GM23248 (cell line): ENCODE data around the gene ZBTB40. TPM values are rescaled to one million over a fixed set of nuclear protein-coding genes. Genes with fewer than 3 reads are reported as not detected.

Experiments used
- DNase-seq: peaks from one replicate; pipeline ENCODE4 v3.0.0-alpha.2; 2015
- H2AFZ ChIP-seq: fragments of 200-600 bp; sonication (generic); 2 replicates; pipeline ENCODE4 v1.6.1; 2016; ENCODE audit warnings: antibody characterized with exemption
- H3F3A ChIP-seq: fragments of 200-600 bp; sonication (generic); 2 replicates; pipeline ENCODE4 v1.6.1; 2016; ENCODE audit warnings: mild to moderate bottlenecking, antibody characterized with exemption, mixed run types; ENCODE audit not compliant: insufficient read depth
- H3K27ac ChIP-seq: fragments of 200-600 bp; sonication (generic); 2 replicates; pipeline ENCODE4 v1.5.1; 2016; ENCODE audit warnings: mild to moderate bottlenecking
- H3K27me3 ChIP-seq: fragments of 200-600 bp; sonication (generic); replicated peaks from 2 replicates; pipeline ENCODE4 v1.6.1; 2016; ENCODE audit warnings: mild to moderate bottlenecking; ENCODE audit not compliant: insufficient read depth
- H3K36me3 ChIP-seq: fragments of 200-600 bp; sonication (generic); 2 replicates; pipeline ENCODE4 v1.6.1; 2016; ENCODE audit warnings: low read depth, mild to moderate bottlenecking
- H3K4me1 ChIP-seq: fragments of 200-600 bp; sonication (generic); 2 replicates; pipeline ENCODE4 v1.6.1; 2016; ENCODE audit warnings: mild to moderate bottlenecking; ENCODE audit not compliant: insufficient read depth
- H3K4me2 ChIP-seq: fragments of 200-600 bp; sonication (generic); one replicate; pipeline ENCODE4 v1.6.1; 2016; ENCODE audit warnings: mild to moderate bottlenecking; ENCODE audit not compliant: unreplicated experiment
- H3K4me3 ChIP-seq: fragments of 200-600 bp; sonication (generic); 2 replicates; pipeline ENCODE4 v1.5.1; 2016; ENCODE audit warnings: mild to moderate bottlenecking
- H3K79me2 ChIP-seq: fragments of 200-600 bp; sonication (generic); 2 replicates; pipeline ENCODE4 v1.6.1; 2016; ENCODE audit warnings: mild to moderate bottlenecking; ENCODE audit not compliant: insufficient read depth
- H3K9ac ChIP-seq: fragments of 200-600 bp; sonication (generic); 2 replicates; pipeline ENCODE4 v1.6.1; 2016; ENCODE audit warnings: mild to moderate bottlenecking
- H3K9me2 ChIP-seq: fragments of 200-600 bp; sonication (generic); 2 replicates; pipeline ENCODE4 v1.6.1; 2016; ENCODE audit warnings: mixed run types, mild to moderate bottlenecking, moderate library complexity; ENCODE audit not compliant: insufficient read depth
- H3K9me3 ChIP-seq: fragments of 200-600 bp; sonication (generic); one replicate; pipeline ENCODE4 v1.6.1; 2017; ENCODE audit warnings: low read depth
- H4K20me1 ChIP-seq: fragments of 200-600 bp; sonication (generic); 2 replicates; pipeline ENCODE4 v1.6.0; 2016; ENCODE audit not compliant: insufficient read depth
- EZH2 ChIP-seq: fragments of 200-600 bp; sonication (generic); IDR thresholded peaks from 2 replicates; pipeline ENCODE4 v1.6.1; 2018; ENCODE audit warnings: antibody characterized with exemption, mild to moderate bottlenecking; ENCODE audit not compliant: insufficient read depth, poor library complexity, severe bottlenecking
- EZH2phosphoT487 ChIP-seq: fragments of 200-600 bp; sonication (generic); IDR thresholded peaks from 2 replicates; pipeline ENCODE4 v1.6.1; 2018; ENCODE audit warnings: antibody characterized with exemption, moderate library complexity, mild to moderate bottlenecking, low read depth; ENCODE audit not compliant: insufficient read depth
- WGBS, 2 experiments: methylation state at CpG; one replicate each; pipeline ENCODE4 v1.1.6; 2015 to 2017; ENCODE audit warnings: low lambda C conversion rate in 2 of 2, low coverage in 1 of 2; ENCODE audit errors: missing lambda C conversion rate in 2 of 2; 5-methylcytosine and 5-hydroxymethylcytosine counted together
- in situ Hi-C: fragments of 300-500 bp; cut with MboI; formaldehyde crosslinking; loops from 2 replicates; pipeline ENCODE4 v1.15.0; 2020
- polyA plus RNA-seq: library from polyadenylated mRNA; unstranded; fragments of >200 nt; fragmentation: Nextera tagmentation; extraction: Ambion mirVana; gene quantifications from 2 replicates; pipeline ENCODE4 v1.2.1, GENCODE V29; 2016
- total RNA-seq: library from RNA; depleted of rRNA; stranded (reverse); fragments of >200 nt; shearing (Covaris generic); gene quantifications from 2 replicates; pipeline ENCODE4 v1.2.3, GENCODE V29; 2014

The ZBTB40 gene
- total and polyA plus RNA-seq, 2 experiments from 2014 or later = 3.3 to 8.1 TPM

DNA sequence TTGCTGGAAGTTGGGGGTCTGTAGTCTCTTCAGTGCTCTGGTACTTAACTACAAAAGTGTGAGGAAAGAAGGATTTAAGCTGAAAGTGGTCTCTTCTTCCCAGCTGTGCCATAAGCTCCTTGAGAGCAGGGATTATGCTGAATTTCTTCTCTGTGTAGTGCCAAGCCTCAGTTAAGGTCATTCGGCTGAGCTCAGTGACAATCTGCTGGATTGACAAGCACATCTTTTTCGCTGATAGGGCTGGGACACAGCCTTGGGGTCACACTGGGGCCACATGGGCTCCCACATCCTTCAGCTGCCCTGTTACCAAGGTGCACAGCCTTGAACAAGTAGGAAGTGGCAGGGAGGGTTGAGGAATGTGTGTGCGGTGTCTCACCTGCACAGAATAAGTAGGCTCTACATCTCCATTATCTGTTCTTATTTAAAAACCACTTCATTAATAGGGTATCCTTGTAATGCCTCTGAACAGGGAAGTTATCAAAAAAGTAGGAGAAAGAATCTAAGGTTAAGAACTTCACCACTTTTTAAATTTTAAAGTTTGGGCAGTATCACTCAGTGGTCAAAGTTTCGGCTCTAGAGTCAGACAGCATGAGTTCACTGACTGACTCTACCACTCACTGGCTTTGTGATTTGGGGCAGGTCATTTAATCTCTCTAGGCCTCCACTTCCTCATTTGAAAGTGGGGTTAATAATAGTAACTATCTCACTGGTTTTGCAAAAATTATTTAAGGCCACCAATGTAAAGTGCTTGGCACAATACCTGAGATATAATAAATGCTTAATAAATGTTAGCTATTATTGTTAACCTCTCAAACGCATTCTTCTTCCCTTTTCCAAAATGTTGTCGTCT lies 10.3 kb downstream of the ZBTB40 start:
- H3K36me3 ChIP-seq = no peaks in the 10 kb centered on the region
- no peak for DNase-seq
- H3F3A ChIP-seq = no peaks in the 10 kb centered on the region
- H3K9ac ChIP-seq = no peak overlapping the region
- H4K20me1 ChIP-seq = no peaks in the 10 kb centered on the region
- H3K27me3 ChIP-seq = no peaks in the 10 kb centered on the region
- in situ Hi-C loops = no loop called here
- H3K4me1 ChIP-seq = no peaks in the 10 kb centered on the region
- TF ChIP-seq EZH2phosphoT487 (no peak), EZH2 (no peak)
- WGBS, 2 experiments = 95 to 98% methylated on average over 6 of the region's 6 CpGs
- H3K4me3 ChIP-seq = no peak overlapping the region
- no peaks in the 10 kb centered on the region for H3K9me3 ChIP-seq
- H2AFZ ChIP-seq = no peak overlapping the region
- H3K79me2 ChIP-seq = peaks cover 98% of the 10 kb centered on the region
- no peak overlapping the region for H3K27ac ChIP-seq
- no peak overlapping the region for H3K4me2 ChIP-seq
- H3K9me2 ChIP-seq = no peaks in the 10 kb centered on the region

DNA sequence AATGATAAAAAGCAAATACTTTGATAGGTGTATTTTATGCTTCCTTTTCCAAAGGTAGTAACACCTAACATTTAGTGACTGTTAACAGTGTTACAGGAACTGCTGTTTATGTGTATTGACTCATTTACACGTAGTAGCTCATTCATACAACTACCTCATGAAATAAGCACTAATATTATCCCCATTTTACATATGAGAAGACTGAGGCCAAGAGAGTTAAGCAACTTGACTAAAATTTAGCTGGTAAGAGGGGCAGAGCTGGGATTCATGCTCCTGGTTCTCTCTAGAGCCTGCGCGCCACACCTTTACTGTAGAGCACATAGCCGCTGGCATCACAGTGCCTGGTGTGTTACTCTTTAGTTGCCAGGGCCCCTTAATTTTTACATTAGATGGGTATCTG lies 11.3 kb downstream of the ZBTB40 start:
- 99% methylated on average over 4 of the region's 4 CpGs for WGBS, 2 experiments
- Histone ChIP-seq H3K4me3 (no peak overlapping the region), H3K27me3 (no peaks in the 10 kb centered on the region), H3K4me1 (no peaks in the 10 kb centered on the region), H3F3A (no peaks in the 10 kb centered on the region), H3K79me2 (peaks cover 98% of the 10 kb centered on the region), H3K27ac (no peak overlapping the region), H3K9me3 (no peaks in the 10 kb centered on the region), H3K36me3 (no peaks in the 10 kb centered on the region), H3K9ac (no peak overlapping the region), H3K9me2 (no peaks in the 10 kb centered on the region), H2AFZ (no peak overlapping the region), H4K20me1 (no peaks in the 10 kb centered on the region), H3K4me2 (no peak overlapping the region)
- in situ Hi-C loops = no loop called here
- TF ChIP-seq EZH2 = no peak
- no peak for TF ChIP-seq EZH2phosphoT487
- DNase-seq = no peak

DNA sequence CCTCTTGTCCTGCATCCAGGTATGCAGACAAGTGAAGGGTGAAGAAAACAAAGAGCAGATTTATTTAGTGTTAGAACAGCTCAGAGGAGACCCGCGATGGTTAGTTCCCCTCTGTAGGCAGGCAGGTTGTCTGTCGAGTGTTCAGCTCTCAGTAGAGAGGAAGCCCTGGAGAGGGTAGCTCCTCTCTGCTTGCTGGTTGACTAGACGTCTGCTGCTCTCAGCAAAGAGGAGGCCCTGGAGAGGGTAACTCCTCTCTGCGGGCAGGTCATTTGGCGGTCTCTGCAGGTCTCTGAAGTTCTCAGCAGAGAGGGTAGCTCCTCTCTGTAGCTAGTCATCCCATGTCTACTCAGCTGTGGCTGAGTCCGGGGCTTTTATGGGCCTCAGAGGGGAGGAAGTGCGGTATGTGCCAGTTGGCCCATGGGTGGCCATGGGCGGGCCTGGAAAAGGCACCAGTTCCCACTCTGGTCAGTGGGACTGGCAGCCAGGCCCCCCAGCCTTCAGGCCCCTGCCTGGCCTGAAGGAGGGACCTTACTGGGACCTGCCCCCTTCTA lies 13.4 kb downstream of the ZBTB40 start:
- DNase-seq = no peak
- WGBS, 2 experiments = 65 to 67% methylated on average over 9 of the region's 9 CpGs
- in situ Hi-C loops = no loop called here
- Histone ChIP-seq H3K27me3 (no peaks in the 10 kb centered on the region), H3K4me3 (no peak overlapping the region), H2AFZ (no peak overlapping the region), H3K27ac (no peak overlapping the region), H3K9me2 (no peaks in the 10 kb centered on the region), H3K36me3 (no peaks in the 10 kb centered on the region), H4K20me1 (no peaks in the 10 kb centered on the region), H3K79me2 (peaks cover 96% of the 10 kb centered on the region), H3K4me2 (no peak overlapping the region), H3K9me3 (no peaks in the 10 kb centered on the region), H3K4me1 (no peaks in the 10 kb centered on the region), H3F3A (no peaks in the 10 kb centered on the region), H3K9ac (no peak overlapping the region)
- no peak for TF ChIP-seq EZH2

DNA sequence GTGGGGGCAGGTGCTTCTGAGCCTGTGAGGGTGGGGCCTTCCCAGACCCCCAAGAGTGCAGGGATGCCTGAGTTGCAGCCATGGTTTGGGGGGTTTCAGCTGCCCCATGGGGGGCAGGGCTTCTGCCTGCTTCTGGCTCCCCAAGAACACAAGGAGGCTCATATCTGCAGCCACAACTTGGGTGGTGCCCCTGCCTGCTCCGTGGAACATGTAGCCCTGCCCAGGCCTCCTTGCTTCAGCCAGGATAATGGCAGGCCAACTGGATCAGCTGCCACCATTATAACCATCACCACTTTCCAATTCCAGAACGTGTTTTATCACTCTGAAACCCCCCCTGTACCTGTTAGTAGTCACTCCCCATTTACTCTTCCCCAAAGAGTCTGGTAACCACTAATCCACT lies 14.0 kb downstream of the ZBTB40 start:
- H3K27ac ChIP-seq = no peak overlapping the region
- H3K4me3 ChIP-seq = no peak overlapping the region
- TF ChIP-seq EZH2 = no peak
- no peak for TF ChIP-seq EZH2phosphoT487
- no peaks in the 10 kb centered on the region for H3K4me1 ChIP-seq
- H3K4me2 ChIP-seq = no peak overlapping the region
- H3K27me3 ChIP-seq = no peaks in the 10 kb centered on the region
- H2AFZ ChIP-seq = no peak overlapping the region
- no peaks in the 10 kb centered on the region for H3K36me3 ChIP-seq
- 30 to 36% methylated on average over 2 of the region's 2 CpGs for WGBS, 2 experiments
- no peaks in the 10 kb centered on the region for H3K9me2 ChIP-seq
- in situ Hi-C loops = no loop called here
- H4K20me1 ChIP-seq = no peaks in the 10 kb centered on the region
- DNase-seq = no peak
- H3K9ac ChIP-seq = no peak overlapping the region
- peaks cover 97% of the 10 kb centered on the region for H3K79me2 ChIP-seq
- no peaks in the 10 kb centered on the region for H3F3A ChIP-seq
- H3K9me3 ChIP-seq = no peaks in the 10 kb centered on the region
